Duodenal mucosa (tissue), 2 donors: Measurements from ENCODE around the gene HSD17B8.

Experiments used
- H3K27ac ChIP-seq: one replicate; pipeline ENCODE4 v1.7.0; 2013; ENCODE audit warnings: low read depth, low read length
- H3K27me3 ChIP-seq, 2 donors: one replicate each; pipeline ENCODE4 v1.7.0; 2013; ENCODE audit warnings: low read length in 2 of 2, control low read depth in 1 of 2; ENCODE audit not compliant: insufficient read depth in 2 of 2, control insufficient read depth in 1 of 2
- H3K36me3 ChIP-seq, 2 donors: one replicate each; pipeline ENCODE4 v1.7.0; 2013; ENCODE audit warnings: low read length in 2 of 2, control low read depth in 1 of 2; ENCODE audit not compliant: insufficient read depth in 2 of 2, control insufficient read depth in 1 of 2
- H3K4me1 ChIP-seq, 2 donors: one replicate each; pipeline ENCODE4 v1.7.0; 2013; ENCODE audit warnings: low read length in 2 of 2, control low read depth in 1 of 2; ENCODE audit not compliant: insufficient read depth in 2 of 2, control insufficient read depth in 1 of 2
- H3K4me3 ChIP-seq, 2 donors: one replicate each; pipeline ENCODE4 v1.7.0; 2013; ENCODE audit warnings: low read length in 2 of 2, low read depth in 1 of 2
- H3K9ac ChIP-seq, 2 donors: one replicate each; pipeline ENCODE4 v1.7.0; 2013; ENCODE audit warnings: low read length in 2 of 2, low read depth in 1 of 2
- H3K9me3 ChIP-seq, 2 donors: one replicate each; pipeline ENCODE4 v1.7.0; 2013; ENCODE audit warnings: low read length in 2 of 2, control low read depth in 1 of 2; ENCODE audit not compliant: control insufficient read depth in 1 of 2

The HSD17B8 gene

GRCh38 chr6:33165581-33166258 is 38.7 kb upstream of the HSD17B8 start:
- H3K36me3 ChIP-seq, result no peaks in the 10 kb centered on the region
- no peaks in the 10 kb centered on the region for H3K9me3 ChIP-seq
- no peak overlapping the region for H3K4me3 ChIP-seq
- H3K27ac ChIP-seq, result no peak overlapping the region
- no peaks in the 10 kb centered on the region for H3K27me3 ChIP-seq
- peaks cover 7 to 15% of the 10 kb centered on the region in 2 donors for H3K4me1 ChIP-seq
- H3K9ac ChIP-seq, result no peak overlapping the region

- no peaks in the 10 kb centered on the region for H3K9me3 ChIP-seq
- no peak overlapping the region for H3K9ac ChIP-seq
- H3K27me3 ChIP-seq, result no peaks in the 10 kb centered on the region
- no peak overlapping the region for H3K27ac ChIP-seq
- H3K4me3 ChIP-seq, result no peak overlapping the region
- H3K4me1 ChIP-seq, result peaks cover 7 to 9% of the 10 kb centered on the region in 2 donors
- no peaks in the 10 kb centered on the region for H3K36me3 ChIP-seq
These were observed 38.1 kb upstream of the HSD17B8 start for GRCh38 chr6:33166363-33166762.

GRCh38 chr6:33166811-33167210 is 37.6 kb upstream of the HSD17B8 start:
- Histone ChIP-seq H3K36me3 (no peaks in the 10 kb centered on the region), H3K4me3 (no peak overlapping the region), H3K9me3 (no peaks in the 10 kb centered on the region), H3K4me1 (peaks cover 5% of the 10 kb centered on the region in 2 donors), H3K27me3 (no peaks in the 10 kb centered on the region), H3K27ac (no peak overlapping the region), H3K9ac (no peak overlapping the region)

GRCh38 chr6:33167374-33168283 is 36.8 kb upstream of the HSD17B8 start:
- H3K36me3 ChIP-seq, result no peaks in the 10 kb centered on the region
- H3K27ac ChIP-seq, result no peak overlapping the region
- H3K9me3 ChIP-seq, result no peaks in the 10 kb centered on the region
- H3K27me3 ChIP-seq, result no peaks in the 10 kb centered on the region
- no peaks in the 10 kb centered on the region for H3K4me1 ChIP-seq
- no peak overlapping the region for H3K4me3 ChIP-seq
- H3K9ac ChIP-seq, result no peak overlapping the region

GRCh38 chr6:33168284-33168601 is 36.2 kb upstream of the HSD17B8 start:
- Histone ChIP-seq H3K27me3 (peaks cover 0 to 4% of the 10 kb centered on the region in 2 donors), H3K36me3 (no peaks in the 10 kb centered on the region), H3K9me3 (no peaks in the 10 kb centered on the region), H3K4me3 (no peak overlapping the region), H3K4me1 (no peaks in the 10 kb centered on the region), H3K27ac (no peak overlapping the region), H3K9ac (no peak overlapping the region)

- Histone ChIP-seq H3K27ac (no peak overlapping the region), H3K27me3 (peaks cover 0 to 4% of the 10 kb centered on the region in 2 donors), H3K9me3 (no peaks in the 10 kb centered on the region), H3K9ac (no peak overlapping the region), H3K36me3 (no peaks in the 10 kb centered on the region), H3K4me1 (no peaks in the 10 kb centered on the region), H3K4me3 (no peak overlapping the region)
These were observed 35.8 kb upstream of the HSD17B8 start for GRCh38 chr6:33168639-33169038.

GRCh38 chr6:33169291-33170175 is 34.9 kb upstream of the HSD17B8 start:
- Histone ChIP-seq H3K4me3 (no peak overlapping the region), H3K27ac (no peak overlapping the region), H3K27me3 (peaks cover 0 to 4% of the 10 kb centered on the region in 2 donors), H3K9ac (no peak overlapping the region), H3K4me1 (no peaks in the 10 kb centered on the region), H3K36me3 (no peaks in the 10 kb centered on the region), H3K9me3 (no peaks in the 10 kb centered on the region)

- Histone ChIP-seq H3K9ac (no peak overlapping the region), H3K27me3 (peaks cover 0 to 4% of the 10 kb centered on the region in 2 donors), H3K4me3 (no peak overlapping the region), H3K36me3 (no peaks in the 10 kb centered on the region), H3K4me1 (no peaks in the 10 kb centered on the region), H3K27ac (no peak overlapping the region), H3K9me3 (no peaks in the 10 kb centered on the region)
These were observed 34.1 kb upstream of the HSD17B8 start for GRCh38 chr6:33170176-33171015.

GRCh38 chr6:33171016-33171879 is 33.2 kb upstream of the HSD17B8 start:
- H3K27ac ChIP-seq, result no peak overlapping the region

More at GRCh38 chr6:33171016-33171879, 33.2 kb upstream of the HSD17B8 start:
- Histone ChIP-seq H3K9me3 (no peaks in the 10 kb centered on the region), H3K4me1 (no peaks in the 10 kb centered on the region), H3K36me3 (no peaks in the 10 kb centered on the region), H3K4me3 (no peak overlapping the region), H3K9ac (no peak overlapping the region), H3K27me3 (peaks cover 2 to 4% of the 10 kb centered on the region in 2 donors)
